GM21390 (cell line): Measurements from ENCODE around the gene PRTN3.

Experiments
- ATAC-seq: cut with Tn5 transposase; IDR thresholded peaks from one replicate; pipeline ENCODE4 v1.9.1; 2021; ENCODE audit not compliant: unreplicated experiment

Gene PRTN3

GRCh38 chr19:840519-841206 is at the start of gene PRTN3:
PRTN3 (plus strand) TSS chr19:840999; CDS start chr19:841009, 10 bp downstream.
- no peak for ATAC-seq

- no peak for ATAC-seq
These were observed 49.7 kb upstream of the PRTN3 start for GRCh38 chr19:791007-791566.

- no peak for ATAC-seq
These were observed 49.1 kb upstream of the PRTN3 start for GRCh38 chr19:791567-792305.

GRCh38 chr19:792306-792885 is 48.4 kb upstream of the PRTN3 start:
- ATAC-seq, result no peak

- ATAC-seq, result no peak
These were observed 47.0 kb upstream of the PRTN3 start for GRCh38 chr19:793806-794205.

- ATAC-seq, result no peak
These were observed 45.7 kb upstream of the PRTN3 start for GRCh38 chr19:795073-795611.

- no peak for ATAC-seq
These were observed 44.9 kb upstream of the PRTN3 start for GRCh38 chr19:795691-796581.

GRCh38 chr19:796692-797527 is 43.9 kb upstream of the PRTN3 start, which contains the start of gene PTBP1:
PTBP1 (plus strand) TSS chr19:797452; CDS start chr19:797498, 46 bp downstream.
- ATAC-seq, result peak; percentile 70

- ATAC-seq, result peak; percentile 37
These were observed 43.0 kb upstream of the PRTN3 start for GRCh38 chr19:797528-798414.

- ATAC-seq, result no peak
These were observed 42.3 kb upstream of the PRTN3 start for GRCh38 chr19:798415-799075.

- ATAC-seq, result no peak
These were observed 41.5 kb upstream of the PRTN3 start for GRCh38 chr19:799076-799881.

- ATAC-seq, result no peak
These were observed 40.3 kb upstream of the PRTN3 start for GRCh38 chr19:800360-801029.

GRCh38 chr19:801030-801860 is 39.6 kb upstream of the PRTN3 start:
- no peak for ATAC-seq

GRCh38 chr19:801861-802497 is 38.8 kb upstream of the PRTN3 start:
- ATAC-seq, result no peak

- ATAC-seq, result no peak
These were observed 38.2 kb upstream of the PRTN3 start for GRCh38 chr19:802498-803098.
